Placental epithelial cell (primary cell): Measurements from ENCODE around the gene MYO9A. TPM values are rescaled to one million over a fixed set of nuclear protein-coding genes. Genes with fewer than 3 reads are reported as not detected.

Experiments
- small RNA-seq: library from RNA; depleted of rRNA; stranded (forward); fragments of <200 nt; gene quantifications from one replicate; pipeline ENCODE3, GENCODE V24; 2012
- total RNA-seq: library from RNA; depleted of rRNA; stranded (reverse); fragments of >200 nt; gene quantifications from 2 replicates; pipeline ENCODE4 v1.2.3, GENCODE V29; 2012

The MYO9A gene, protein sequence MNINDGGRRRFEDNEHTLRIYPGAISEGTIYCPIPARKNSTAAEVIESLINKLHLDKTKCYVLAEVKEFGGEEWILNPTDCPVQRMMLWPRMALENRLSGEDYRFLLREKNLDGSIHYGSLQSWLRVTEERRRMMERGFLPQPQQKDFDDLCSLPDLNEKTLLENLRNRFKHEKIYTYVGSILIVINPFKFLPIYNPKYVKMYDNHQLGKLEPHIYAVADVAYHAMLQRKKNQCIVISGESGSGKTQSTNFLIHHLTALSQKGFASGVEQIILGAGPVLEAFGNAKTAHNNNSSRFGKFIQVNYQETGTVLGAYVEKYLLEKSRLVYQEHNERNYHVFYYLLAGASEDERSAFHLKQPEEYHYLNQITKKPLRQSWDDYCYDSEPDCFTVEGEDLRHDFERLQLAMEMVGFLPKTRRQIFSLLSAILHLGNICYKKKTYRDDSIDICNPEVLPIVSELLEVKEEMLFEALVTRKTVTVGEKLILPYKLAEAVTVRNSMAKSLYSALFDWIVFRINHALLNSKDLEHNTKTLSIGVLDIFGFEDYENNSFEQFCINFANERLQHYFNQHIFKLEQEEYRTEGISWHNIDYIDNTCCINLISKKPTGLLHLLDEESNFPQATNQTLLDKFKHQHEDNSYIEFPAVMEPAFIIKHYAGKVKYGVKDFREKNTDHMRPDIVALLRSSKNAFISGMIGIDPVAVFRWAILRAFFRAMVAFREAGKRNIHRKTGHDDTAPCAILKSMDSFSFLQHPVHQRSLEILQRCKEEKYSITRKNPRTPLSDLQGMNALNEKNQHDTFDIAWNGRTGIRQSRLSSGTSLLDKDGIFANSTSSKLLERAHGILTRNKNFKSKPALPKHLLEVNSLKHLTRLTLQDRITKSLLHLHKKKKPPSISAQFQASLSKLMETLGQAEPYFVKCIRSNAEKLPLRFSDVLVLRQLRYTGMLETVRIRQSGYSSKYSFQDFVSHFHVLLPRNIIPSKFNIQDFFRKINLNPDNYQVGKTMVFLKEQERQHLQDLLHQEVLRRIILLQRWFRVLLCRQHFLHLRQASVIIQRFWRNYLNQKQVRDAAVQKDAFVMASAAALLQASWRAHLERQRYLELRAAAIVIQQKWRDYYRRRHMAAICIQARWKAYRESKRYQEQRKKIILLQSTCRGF (N-terminal part only)
- 53.0 and 76.6 TPM in 2 replicates for total RNA-seq

GRCh38 chr15:72118017-72118978 is at the start of gene MYO9A, which contains the start of gene SENP8:
Gene MYO9A, minus strand, starts transcription at chr15:72118150. Its CDS starts 71,587 bp downstream, at chr15:72046563.
Gene SENP8, plus strand, starts transcription at chr15:72118403. Its CDS starts 21,221 bp downstream, at chr15:72139624.

DNA sequence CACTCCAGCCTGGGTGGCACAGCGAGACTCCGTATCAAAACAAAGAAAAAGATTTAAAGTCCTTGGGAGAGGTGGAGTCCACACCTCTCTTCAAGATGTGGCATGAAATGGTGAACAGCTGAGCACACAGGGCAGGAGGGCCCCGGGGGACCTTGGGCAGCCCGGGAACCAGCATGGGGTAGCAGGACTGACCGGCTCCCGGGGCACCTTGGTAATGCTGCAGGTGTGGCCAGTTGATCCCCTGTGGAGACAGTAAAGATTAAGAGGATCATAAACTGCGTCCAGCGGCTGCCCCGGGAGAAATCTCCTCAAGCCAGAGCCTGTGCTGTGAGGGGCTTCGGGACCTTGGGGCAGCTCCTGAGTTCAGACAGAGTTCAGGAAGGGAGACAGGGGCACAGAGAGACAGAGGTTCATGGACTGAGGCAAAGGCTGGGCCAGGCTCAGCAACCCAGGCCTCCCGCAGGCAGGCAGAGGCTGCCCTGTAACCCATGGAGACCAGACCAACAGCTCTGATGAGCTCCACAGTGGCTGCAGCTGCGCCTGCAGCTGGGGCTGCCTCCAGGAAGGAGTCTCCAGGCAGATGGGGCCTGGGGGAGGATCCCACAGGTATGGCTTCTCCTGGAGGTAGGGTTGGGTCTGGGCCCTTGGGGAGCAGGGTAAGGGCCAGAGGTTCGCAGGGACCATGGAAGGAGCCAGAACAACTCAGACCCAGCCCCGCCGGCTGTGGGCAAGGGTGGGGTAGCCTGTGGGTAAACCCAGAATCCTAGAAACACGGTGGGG is 307.5 kb downstream of the MYO9A start, which contains the start of gene NR2E3:
Gene NR2E3, plus strand, starts transcription at position 299 of the 780 bp plus-strand sequence. Its CDS starts 190 bp downstream, at position 489.

Small RNA genes lying within 50 kb of the gene (small RNA-seq; reads per million reads assigned to genes)
- gene RNA5SP399 (not detected), gene RNU2-65P (not detected)

Other genes starting within 250 kb of the MYO9A start
- gene SENP8, start 253 bp upstream of the MYO9A start, total RNA-seq: 1.6 and 3.5 TPM in 2 replicates
- 86.4 and 116 TPM in 2 replicates for gene GRAMD2A, start 79.6 kb upstream of the MYO9A start, total RNA-seq
- 1,123 and 3,883 TPM in 2 replicates for gene PKM, start 113.0 kb upstream of the MYO9A start, total RNA-seq
- gene PARP6, start 154.4 kb upstream of the MYO9A start, total RNA-seq: 31.9 and 36.5 TPM in 2 replicates
- 0.11 and 0.79 TPM in 2 replicates for gene CELF6, start 202.0 kb upstream of the MYO9A start, total RNA-seq